Endothelial cell of umbilical vein (primary cell): ENCODE measurements around the gene SLC2A6. TPM values are rescaled to one million over a fixed set of nuclear protein-coding genes. Genes with fewer than 3 reads are reported as not detected.

Experiments used
- BruUV-seq: library from RNA; stranded (reverse); fragments of 400-500 nt; replicated peaks from 2 replicates; lab custom pipeline; 2021; lab: Mats Ljungman, UMichigan
- CTCF ChIA-PET: fragments of 300-600, 350-600 bp; sonication (Branson Sonifier 250); formaldehyde crosslinking; loops from one replicate; lab custom pipeline; 2021; ENCODE audit warnings: antibody characterized with exemption, inconsistent platforms; lab: Charles Lee
- POLR2A ChIA-PET: fragments of 300-600, 350-600 bp; sonication (Branson Sonifier 250); formaldehyde crosslinking; loops from one replicate; lab custom pipeline; 2021; ENCODE audit warnings: antibody characterized with exemption, inconsistent platforms; lab: Charles Lee
- DNase-seq: peaks from one replicate; pipeline ENCODE4 v3.0.0-alpha.2; 2011; ENCODE audit warnings: low read depth, low spot score
- FAIRE-seq: peaks from 2 replicates; lab custom pipeline; 2011; peaks lifted over from hg19 to GRCh38; lab: Jason Lieb, UNC
- H2AFZ ChIP-seq: 2 replicates; pipeline ENCODE4 v1.6.0; 2012; ENCODE audit warnings: low read depth, low read length, control low read depth, inconsistent platforms
- H3K27ac ChIP-seq: 2 replicates; pipeline ENCODE4 v1.5.1; 2011; ENCODE audit warnings: low read depth, mild to moderate bottlenecking, control low read depth, low read length, moderate library complexity; ENCODE audit not compliant: insufficient read depth
- H3K27me3 ChIP-seq, 2 experiments: 2 replicates each; pipeline versions ENCODE4 v1.6.0 to v1.6.1; 2011; ENCODE audit warnings: low read length in 2 of 2, mixed read lengths in 1 of 2; ENCODE audit not compliant: control insufficient read depth in 2 of 2, insufficient read depth in 2 of 2
- H3K36me3 ChIP-seq, 2 experiments: 2 replicates in 1 of 2; 3 replicates in 1 of 2; pipeline ENCODE4 v1.5.1; 2011; ENCODE audit warnings: low read length in 2 of 2, mild to moderate bottlenecking in 1 of 2, moderate library complexity in 1 of 2; ENCODE audit not compliant: control insufficient read depth in 2 of 2, insufficient read depth in 2 of 2; ENCODE audit errors: extremely low read depth in 1 of 2
- H3K4me1 ChIP-seq: 3 replicates; pipeline ENCODE4 v1.5.1; 2011; ENCODE audit warnings: mild to moderate bottlenecking, low read length; ENCODE audit not compliant: control insufficient read depth, insufficient read depth; ENCODE audit errors: extremely low read depth
- H3K4me2 ChIP-seq: 2 replicates; pipeline ENCODE4 v1.6.1; 2011; ENCODE audit warnings: low read length, control low read depth, mixed read lengths; ENCODE audit not compliant: insufficient read depth
- H3K4me3 ChIP-seq, 3 experiments: fragments of 200-600 bp in 1 of 3; sonication (generic), shearing (Covaris generic) in 1 of 3; replicated peaks in 1 of 3; 2 replicates each; pipeline ENCODE4 v1.5.1; 2011 to 2016; ENCODE audit warnings: control low read depth in 3 of 3, low read length in 3 of 3, mild to moderate bottlenecking in 2 of 3, inconsistent platforms in 1 of 3, low read depth in 1 of 3, moderate library complexity in 1 of 3; ENCODE audit not compliant: insufficient read depth in 1 of 3
- H3K79me2 ChIP-seq: 2 replicates; pipeline ENCODE4 v1.6.0; 2012; ENCODE audit warnings: low read length, inconsistent platforms; ENCODE audit not compliant: control insufficient read depth, insufficient read depth
- H3K9ac ChIP-seq: replicated peaks from 2 replicates; pipeline ENCODE3; 2011; ENCODE audit warnings: low read length, control low read depth; ENCODE audit not compliant: insufficient read depth; ENCODE audit errors: extremely low read depth
- H3K9me1 ChIP-seq: replicated peaks from 3 replicates; pipeline ENCODE4 v1.6.0; 2011; ENCODE audit warnings: mild to moderate bottlenecking, low read length; ENCODE audit not compliant: control insufficient read depth, insufficient read depth; ENCODE audit errors: extremely low read depth
- H3K9me3 ChIP-seq: replicated peaks from 2 replicates; pipeline ENCODE4 v1.5.1; 2012; ENCODE audit warnings: low read length, inconsistent platforms; ENCODE audit not compliant: control insufficient read depth, insufficient read depth
- H4K20me1 ChIP-seq: replicated peaks from 2 replicates; pipeline ENCODE3; 2011; ENCODE audit warnings: mild to moderate bottlenecking, low read length; ENCODE audit not compliant: control insufficient read depth, insufficient read depth; ENCODE audit errors: extremely low read depth
- EZH2 ChIP-seq: IDR thresholded peaks from 2 replicates; pipeline ENCODE4 v1.6.1; 2012; ENCODE audit warnings: borderline replicate concordance, low read depth, mild to moderate bottlenecking, moderate library complexity, low read length, inconsistent platforms; ENCODE audit not compliant: severe bottlenecking
- GATA2 ChIP-seq: IDR thresholded peaks from 2 replicates; pipeline ENCODE4 v1.7.0; 2011; ENCODE audit warnings: low read depth, mild to moderate bottlenecking, moderate library complexity, mixed read lengths, low read length; ENCODE audit not compliant: insufficient read length, insufficient read depth
- POLR2AphosphoS5 ChIP-seq: IDR thresholded peaks from 2 replicates; pipeline ENCODE4 v1.6.1; 2012; ENCODE audit warnings: low read depth, mild to moderate bottlenecking, control low read depth, low read length, moderate library complexity; ENCODE audit not compliant: insufficient read depth
- dilution Hi-C: fragments of 300-500 bp; cut with MboI; formaldehyde crosslinking; loops from one replicate; pipeline ENCODE4 v1.15.0; 2019; ENCODE audit warnings: low sequenced_read_pairs; ENCODE audit not compliant: extremely low pct_ligation_motif_present
- intact Hi-C: fragments of 100-400 bp; cut with micrococcal nuclease; formaldehyde crosslinking; loops from one replicate; pipeline ENCODE4 v1.10.0; 2022
- polyA plus RNA-seq, 4 experiments: library from polyadenylated mRNA; depleted of rRNA in 3 of 4; stranded (reverse) in 3 of 4; unstranded in 1 of 4; fragments of >200 nt; gene quantifications; 2 replicates each; pipeline versions ENCODE4 v1.2.1 to v1.2.3, GENCODE V29; 2011 to 2012; ENCODE audit warnings: missing spikeins in 1 of 4
- total RNA-seq: library from RNA; stranded (reverse); gene quantifications from 2 replicates; pipeline ENCODE4 v1.2.3, GENCODE V29; 2021
- TF ChIP-seq, protein P1 (sequence below), 2 donors: IDR thresholded peaks; 1 replicate in 1 of 2; 2 replicates in 1 of 2; pipeline ENCODE4 v1.5.1; 2011; ENCODE audit warnings: low read length in 2 of 2, mild to moderate bottlenecking in 2 of 2, moderate library complexity in 2 of 2, control low read depth in 1 of 2, inconsistent platforms in 1 of 2, low read depth in 1 of 2; ENCODE audit not compliant: insufficient read depth in 1 of 2; ENCODE audit errors: extremely low read depth in 1 of 2
- TF ChIP-seq, protein P2 (sequence below): IDR thresholded peaks from 2 replicates; pipeline ENCODE4 v1.6.1; 2011; ENCODE audit not compliant: insufficient read depth, insufficient read length

The SLC2A6 gene
- total and polyA plus RNA-seq, 2 donors (not counting 3 experiments of a cell fraction or from before 2014, with no cell fraction given) = 35.7 to 39.6 TPM

DNA sequence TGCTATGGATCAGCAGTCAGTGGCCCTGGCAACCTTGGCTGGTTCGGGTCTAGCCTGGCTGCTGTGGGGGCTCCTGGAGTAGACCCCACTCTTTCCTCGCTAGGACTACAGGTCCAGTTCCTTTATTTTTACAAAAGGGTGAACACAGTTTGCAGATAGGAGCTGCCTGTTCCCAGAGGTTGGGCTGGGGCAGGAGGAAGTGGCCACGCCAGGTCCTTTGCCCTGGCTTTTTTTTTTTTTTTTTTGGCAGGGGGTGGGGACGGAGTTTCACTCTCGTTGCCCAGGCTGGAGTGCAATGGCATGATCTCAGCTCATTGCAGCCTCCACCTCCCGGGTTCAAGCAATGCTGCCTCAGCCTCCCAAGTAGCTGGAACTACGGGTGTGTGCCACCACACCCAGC lies 7.9 kb downstream of the SLC2A6 start:
- dilution Hi-C loops = no loop called here
- intact Hi-C loops = no loop called here
- DNase-seq (no peak), FAIRE-seq (no peak)
- H3K4me1 ChIP-seq = no peaks in the 10 kb centered on the region
- H3K9ac ChIP-seq = no peak overlapping the region
- H2AFZ ChIP-seq = no peak overlapping the region
- H3K4me2 ChIP-seq = no peak overlapping the region
- H3K36me3 ChIP-seq = peaks cover 3 to 30% of the 10 kb centered on the region in 2 experiments
- ChIA-PET POLR2A (no interaction called here), CTCF (no interaction called here)
- TSS peak; percentile 10 for BruUV-seq
- no peak overlapping the region for H3K27ac ChIP-seq
- H4K20me1 ChIP-seq = no peaks in the 10 kb centered on the region
- H3K9me1 ChIP-seq = no peaks in the 10 kb centered on the region
- H3K9me3 ChIP-seq = no peaks in the 10 kb centered on the region
- H3K79me2 ChIP-seq = no peaks in the 10 kb centered on the region
- no peak overlapping the region for H3K4me3 ChIP-seq
- H3K27me3 ChIP-seq = no peaks in the 10 kb centered on the region
- TF ChIP-seq EZH2 (no peak), POLR2AphosphoS5 (no peak), GATA2 (no peak)
- TF ChIP-seq, protein P1, sequence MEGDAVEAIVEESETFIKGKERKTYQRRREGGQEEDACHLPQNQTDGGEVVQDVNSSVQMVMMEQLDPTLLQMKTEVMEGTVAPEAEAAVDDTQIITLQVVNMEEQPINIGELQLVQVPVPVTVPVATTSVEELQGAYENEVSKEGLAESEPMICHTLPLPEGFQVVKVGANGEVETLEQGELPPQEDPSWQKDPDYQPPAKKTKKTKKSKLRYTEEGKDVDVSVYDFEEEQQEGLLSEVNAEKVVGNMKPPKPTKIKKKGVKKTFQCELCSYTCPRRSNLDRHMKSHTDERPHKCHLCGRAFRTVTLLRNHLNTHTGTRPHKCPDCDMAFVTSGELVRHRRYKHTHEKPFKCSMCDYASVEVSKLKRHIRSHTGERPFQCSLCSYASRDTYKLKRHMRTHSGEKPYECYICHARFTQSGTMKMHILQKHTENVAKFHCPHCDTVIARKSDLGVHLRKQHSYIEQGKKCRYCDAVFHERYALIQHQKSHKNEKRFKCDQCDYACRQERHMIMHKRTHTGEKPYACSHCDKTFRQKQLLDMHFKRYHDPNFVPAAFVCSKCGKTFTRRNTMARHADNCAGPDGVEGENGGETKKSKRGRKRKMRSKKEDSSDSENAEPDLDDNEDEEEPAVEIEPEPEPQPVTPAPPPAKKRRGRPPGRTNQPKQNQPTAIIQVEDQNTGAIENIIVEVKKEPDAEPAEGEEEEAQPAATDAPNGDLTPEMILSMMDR (IDR thresholded peaks at IDR 0.05; ENCODE audit: extremely low read depth in 1 of 2, insufficient read depth in 1 of 2, low read depth in 1 of 2, low read length in 2 of 2) = no peak
- TF ChIP-seq, protein P2, sequence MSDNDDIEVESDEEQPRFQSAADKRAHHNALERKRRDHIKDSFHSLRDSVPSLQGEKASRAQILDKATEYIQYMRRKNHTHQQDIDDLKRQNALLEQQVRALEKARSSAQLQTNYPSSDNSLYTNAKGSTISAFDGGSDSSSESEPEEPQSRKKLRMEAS = no peak
